ENCODE data around the gene PLCH2. TPM values are rescaled to one million over a fixed set of nuclear protein-coding genes. Genes with fewer than 3 reads are reported as not detected.

PLCH2 gene
- total RNA-seq, 2 donors from 2014 or later = 3.6 to 4.6 TPM

DNA sequence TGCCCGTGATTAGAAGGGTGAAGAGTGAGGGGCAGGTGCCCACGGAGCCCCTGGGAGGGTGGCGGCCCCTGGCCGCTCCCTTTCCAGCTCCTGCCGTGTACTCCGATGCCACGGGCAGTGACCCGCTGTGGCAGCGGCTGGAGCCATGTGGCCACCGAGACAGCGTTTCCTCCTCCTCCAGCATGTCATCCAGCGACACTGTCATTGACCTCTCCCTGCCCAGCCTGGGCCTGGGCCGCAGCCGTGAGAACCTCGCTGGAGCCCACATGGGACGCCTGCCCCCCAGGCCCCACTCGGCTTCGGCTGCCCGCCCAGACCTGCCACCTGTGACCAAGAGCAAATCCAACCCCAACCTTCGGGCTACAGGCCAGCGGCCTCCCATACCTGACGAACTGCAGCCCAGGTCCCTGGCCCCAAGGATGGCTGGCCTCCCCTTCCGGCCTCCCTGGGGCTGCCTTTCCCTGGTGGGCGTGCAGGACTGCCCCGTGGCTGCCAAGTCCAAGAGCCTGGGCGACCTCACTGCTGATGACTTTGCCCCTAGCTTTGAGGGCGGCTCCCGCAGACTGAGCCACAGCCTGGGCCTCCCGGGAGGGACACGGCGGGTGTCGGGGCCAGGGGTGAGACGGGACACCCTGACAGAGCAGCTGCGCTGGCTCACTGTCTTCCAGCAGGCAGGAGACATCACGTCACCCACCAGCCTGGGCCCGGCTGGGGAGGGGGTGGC is 28.3 kb downstream of the PLCH2 start:
- no peak for DNase-seq
- intact Hi-C loops (cut with DNase I, micrococcal nuclease) = no loop called here

GRCh38 chr1:2504949-2505272 is 28.8 kb downstream of the PLCH2 start:
- no peak for ATAC-seq
- DNase-seq = no peak
- intact Hi-C loops (cut with DNase I, micrococcal nuclease) = no loop called here

More for the DNA sequence above, 28.3 kb downstream of the PLCH2 start:
- ATAC-seq = no peak

DNA sequence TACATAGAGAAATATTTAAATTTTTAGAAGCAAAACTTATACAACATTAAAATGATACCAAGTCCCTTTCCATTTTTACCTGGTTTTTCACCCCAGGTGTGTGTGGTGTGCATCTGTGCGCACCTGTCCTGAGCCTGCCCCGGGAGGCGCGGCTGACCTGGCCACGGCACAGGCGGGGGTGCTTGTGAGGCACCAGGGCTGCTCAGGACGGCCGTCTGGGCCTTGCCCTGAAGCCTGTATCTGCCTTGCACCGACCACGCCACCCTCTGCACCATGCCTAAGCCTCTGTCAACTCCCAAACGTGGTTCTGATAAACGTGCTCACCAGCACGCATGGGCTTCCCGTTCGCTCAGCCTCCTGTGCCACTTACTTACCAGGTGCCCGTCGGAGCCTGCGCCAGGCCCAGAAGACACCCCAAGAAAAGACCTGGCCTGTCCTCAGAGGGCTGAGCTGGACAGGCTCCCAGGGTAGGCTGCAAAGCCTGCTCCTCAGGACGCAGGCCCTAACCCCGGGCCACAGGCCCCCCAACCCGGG is 29.4 kb downstream of the PLCH2 start:
- DNase-seq = no peak
- ATAC-seq = peak; percentile 27
- intact Hi-C loops (cut with DNase I, micrococcal nuclease) = no loop called here

DNA sequence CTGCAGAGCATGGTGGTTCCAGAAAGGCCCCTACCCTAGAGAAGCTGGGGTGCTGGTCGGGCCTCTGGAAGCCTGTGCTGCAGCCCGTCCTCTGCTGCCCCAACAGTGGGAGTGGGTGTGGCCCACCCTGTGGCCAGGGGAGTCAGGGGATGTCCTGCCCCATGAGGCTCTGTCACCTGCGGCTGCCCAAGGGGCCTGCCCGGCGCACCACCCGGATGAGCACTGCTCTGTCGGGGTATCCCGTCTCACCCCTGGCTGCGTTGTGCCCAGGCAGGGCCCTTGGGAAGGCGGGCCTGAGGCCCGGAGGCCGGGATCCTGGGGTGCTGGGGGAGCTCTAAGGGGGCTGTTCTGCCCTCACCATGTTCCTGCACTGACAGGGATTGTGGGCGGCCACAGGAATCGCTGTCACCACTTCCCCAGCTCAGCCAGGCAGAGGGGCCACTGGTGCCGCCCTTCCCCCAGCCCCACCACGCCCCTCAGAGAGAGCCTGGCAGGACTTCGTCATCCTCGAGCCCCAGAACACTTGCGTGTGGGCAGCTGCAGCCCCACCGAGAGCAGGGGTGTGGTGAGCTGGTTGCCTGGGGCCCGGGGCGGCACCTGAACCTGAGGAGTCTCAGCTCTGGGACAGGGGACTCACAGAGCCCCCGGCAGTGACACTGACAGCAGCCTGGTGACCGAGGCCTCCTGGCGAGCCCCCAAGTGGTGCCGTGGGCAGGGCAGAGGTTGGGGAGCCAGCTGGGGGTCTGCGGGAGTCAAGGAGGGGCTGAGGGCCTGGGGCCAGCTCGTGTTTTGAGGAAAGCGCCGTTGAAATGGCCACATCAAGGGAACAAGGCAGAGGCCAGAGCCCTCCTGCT is 30.1 kb downstream of the PLCH2 start:
- intact Hi-C loops (cut with DNase I, micrococcal nuclease) = no loop called here
- DNase-seq (no peak), ATAC-seq (peak; percentile 7)

DNA sequence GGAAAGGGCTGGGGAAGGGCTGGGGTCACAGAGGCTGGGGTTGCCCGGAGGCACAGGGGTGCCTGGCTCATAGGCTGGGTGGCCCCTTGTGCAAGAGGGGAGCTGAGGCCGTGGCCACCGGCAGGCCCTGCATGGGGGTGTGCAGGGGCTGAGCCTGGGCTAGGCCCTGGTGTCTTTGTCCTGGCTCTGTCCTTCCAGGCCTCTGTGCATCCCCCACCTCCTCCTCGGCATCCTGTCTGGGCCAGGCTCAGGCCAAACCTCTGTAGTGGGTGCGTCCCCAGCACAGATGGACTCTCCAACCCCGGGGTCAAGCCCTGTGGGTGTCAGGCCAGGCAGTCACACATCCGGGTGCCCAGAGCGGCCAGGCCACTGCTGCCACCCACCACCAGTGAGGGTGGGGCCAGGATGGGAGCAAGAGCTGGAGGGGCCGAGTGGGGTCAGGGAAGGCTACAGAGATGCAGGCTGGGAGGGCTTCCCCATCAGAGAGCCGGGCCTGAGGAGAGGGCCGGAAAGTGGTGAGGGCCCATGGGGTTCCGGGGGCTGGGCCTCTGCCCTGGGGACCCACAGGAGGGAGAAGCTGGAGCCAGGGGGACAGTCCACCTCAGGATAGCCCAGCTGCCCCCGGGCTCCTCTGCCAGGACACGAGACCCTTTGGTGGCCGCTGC is 30.9 kb downstream of the PLCH2 start:
- intact Hi-C loops (cut with DNase I, micrococcal nuclease) = no loop called here
- ATAC-seq (peak; percentile 15), DNase-seq (no peak)

DNA sequence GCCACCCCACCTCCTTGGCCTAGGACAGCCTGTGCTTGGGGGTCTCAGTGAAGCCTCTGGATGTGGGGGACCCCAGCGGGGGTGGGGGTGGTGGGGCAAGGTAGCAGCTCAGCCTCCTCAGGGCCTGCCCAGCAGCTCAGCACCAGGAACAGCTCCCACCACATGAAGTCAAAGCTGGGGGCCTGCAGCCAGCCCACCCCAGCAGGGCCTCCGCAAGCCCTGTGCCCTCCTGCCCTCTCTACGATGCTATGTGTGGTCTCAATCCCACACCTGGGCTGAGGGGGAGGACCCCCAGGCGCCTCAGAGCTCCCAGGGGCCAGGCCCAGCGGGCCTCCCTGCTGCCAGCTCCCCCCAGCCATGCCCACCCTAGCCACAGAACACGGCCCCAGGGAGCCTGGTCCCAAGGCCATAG is 31.7 kb downstream of the PLCH2 start:
- ATAC-seq (no peak), DNase-seq (no peak)
- intact Hi-C loops (cut with DNase I, micrococcal nuclease) = no loop called here

GRCh38 chr1:2508180-2508579 is 32.1 kb downstream of the PLCH2 start:
- intact Hi-C loops (cut with DNase I, micrococcal nuclease) = no loop called here
- DNase-seq (no peak), ATAC-seq (no peak)

GRCh38 chr1:2508751-2509150 is 32.7 kb downstream of the PLCH2 start:
- intact Hi-C loops (cut with DNase I, micrococcal nuclease) = no loop called here
- ATAC-seq (no peak), DNase-seq (no peak)

DNA sequence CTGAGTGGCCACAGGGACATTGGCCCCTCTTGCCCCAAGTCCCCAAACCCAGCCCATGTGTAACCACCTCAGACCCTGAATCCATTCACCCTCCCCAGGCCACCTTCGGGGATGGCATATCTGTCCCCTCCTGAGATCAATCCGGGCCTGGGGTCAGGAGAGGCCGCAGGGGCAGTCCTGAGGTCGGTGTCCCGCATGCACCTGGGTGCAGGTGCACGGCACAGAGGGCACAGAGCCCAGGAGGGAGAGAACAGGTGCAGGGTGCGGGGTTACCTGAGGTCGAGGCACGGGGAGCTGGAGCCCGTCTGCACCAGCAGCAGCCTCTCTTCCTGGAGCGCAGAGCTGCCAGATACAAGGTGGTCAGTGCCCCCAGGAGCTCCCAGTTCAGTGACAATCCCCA is 33.5 kb downstream of the PLCH2 start:
- DNase-seq (no peak), ATAC-seq (no peak)
- intact Hi-C loops (cut with DNase I, micrococcal nuclease) = no loop called here

DNA sequence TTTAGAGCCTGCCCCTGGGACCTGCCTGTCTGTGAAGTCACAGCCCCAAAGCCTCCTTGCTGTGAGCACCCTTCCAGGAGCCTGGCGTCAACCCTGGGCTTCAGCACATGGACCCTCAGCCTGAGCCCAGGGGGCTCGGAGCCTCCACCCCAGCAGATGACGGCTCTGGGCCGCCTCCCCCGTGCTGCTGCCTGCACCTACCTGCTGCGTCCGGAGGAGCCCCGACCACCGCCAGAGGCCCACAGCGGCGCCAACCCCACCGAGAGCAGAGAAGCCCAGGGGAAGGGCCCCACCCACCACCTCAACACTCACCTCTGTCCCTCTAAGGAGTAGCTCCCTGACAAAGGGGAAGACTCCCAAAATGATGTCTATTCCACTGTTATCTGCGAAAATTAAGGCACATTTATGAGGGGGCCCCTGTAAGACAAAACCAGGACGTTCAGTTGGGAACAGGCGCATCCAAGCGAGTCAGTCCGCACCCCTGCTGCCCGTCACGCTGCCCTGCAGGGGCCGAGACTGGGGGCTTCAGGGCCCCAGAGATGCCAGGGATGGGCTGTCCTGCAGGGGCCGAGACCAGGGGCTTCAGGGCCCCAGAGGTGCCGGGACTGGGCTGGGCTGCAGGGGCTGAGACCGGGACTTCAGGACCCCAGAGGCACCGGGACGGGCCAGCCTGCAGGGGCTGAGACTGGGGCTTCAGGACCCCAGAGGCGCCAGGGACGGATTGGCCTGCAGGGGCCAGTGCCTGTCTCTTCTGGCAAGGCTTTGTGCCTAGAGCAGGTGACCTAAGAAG is 34.5 kb downstream of the PLCH2 start:
- no peak for DNase-seq
- ATAC-seq = no peak
- intact Hi-C loops (cut with DNase I, micrococcal nuclease) = no loop called here

DNA sequence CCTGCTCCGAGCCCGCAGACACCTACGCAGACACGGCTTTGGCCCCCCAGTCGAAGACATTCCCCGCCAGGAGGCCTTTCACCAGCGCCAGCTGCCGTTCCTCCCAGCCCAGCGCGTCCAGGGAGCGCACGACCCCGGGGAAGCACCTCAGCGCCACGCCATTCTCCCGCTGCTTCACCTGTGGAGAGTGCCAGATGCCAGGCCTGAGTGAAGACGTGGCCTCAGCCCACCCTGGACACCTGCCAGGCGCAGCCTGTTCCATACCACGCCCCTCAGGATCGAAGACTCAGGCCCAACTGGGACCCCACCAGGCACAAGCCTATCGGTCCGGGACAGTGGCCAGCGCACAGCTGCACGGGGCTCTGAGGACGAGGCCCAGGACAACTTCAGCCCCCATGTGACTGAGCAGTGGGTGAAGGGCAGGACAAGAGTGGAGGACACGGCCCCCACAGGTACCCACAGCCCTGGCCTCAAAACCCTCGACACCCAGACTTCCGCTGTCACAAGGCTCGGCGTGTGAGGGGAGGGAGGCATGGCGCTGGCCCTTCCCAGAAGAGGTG is 36.9 kb downstream of the PLCH2 start:
- no peak for ATAC-seq
- intact Hi-C loops (cut with DNase I, micrococcal nuclease) = no loop called here
- DNase-seq = no peak

GRCh38 chr1:2513939-2514652 is 38.0 kb downstream of the PLCH2 start:
- ATAC-seq = no peak
- DNase-seq = no peak
- intact Hi-C loops (cut with DNase I, micrococcal nuclease) = no loop called here

GRCh38 chr1:2514863-2515762 is 39.0 kb downstream of the PLCH2 start:
- intact Hi-C loops (cut with DNase I, micrococcal nuclease) = no loop called here
- DNase-seq = no peak
- no peak for ATAC-seq

DNA sequence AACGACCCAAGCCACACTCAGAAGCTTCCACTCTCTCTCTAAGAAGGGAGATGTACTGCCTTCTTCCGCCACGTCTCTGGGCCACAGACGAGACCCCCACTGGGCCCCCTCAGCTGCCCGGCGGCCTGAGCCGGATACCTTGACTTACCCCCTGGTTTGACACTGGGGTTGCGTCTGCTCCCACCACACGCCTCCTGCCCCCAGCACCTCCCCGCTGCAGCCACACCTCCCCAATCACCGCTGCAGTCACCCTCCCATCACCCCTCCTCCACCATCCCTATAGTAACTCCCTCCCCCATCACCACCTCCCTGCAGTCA is 39.6 kb downstream of the PLCH2 start:
- no peak for ATAC-seq
- intact Hi-C loops (cut with DNase I, micrococcal nuclease) = no loop called here
- no peak for DNase-seq

DNA sequence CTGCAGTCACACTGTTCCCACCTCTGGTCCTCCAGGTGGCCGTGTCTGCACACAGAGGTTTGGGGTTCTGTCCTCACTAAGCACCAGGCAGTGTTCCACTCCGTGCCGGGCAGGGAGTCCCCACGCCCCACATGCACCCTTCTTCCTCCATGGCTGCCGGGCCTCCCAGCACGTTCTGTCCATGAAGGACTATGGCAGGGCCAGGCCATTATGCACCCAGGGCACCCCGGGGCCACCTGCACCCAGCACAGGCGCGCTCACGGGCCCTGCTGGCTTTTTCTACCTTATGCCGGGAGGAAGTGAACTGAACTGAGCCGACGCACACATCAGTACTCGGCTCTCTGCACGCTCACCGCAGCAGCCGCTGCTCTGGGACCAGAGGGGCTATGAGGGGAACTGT is 40.0 kb downstream of the PLCH2 start:
- ATAC-seq = no peak
- intact Hi-C loops (cut with DNase I, micrococcal nuclease) = no loop called here
- DNase-seq = no peak

GRCh38 chr1:2516946-2517345 is 40.9 kb downstream of the PLCH2 start:
- intact Hi-C loops (cut with DNase I, micrococcal nuclease) = no loop called here
- DNase-seq (no peak), ATAC-seq (no peak)

DNA sequence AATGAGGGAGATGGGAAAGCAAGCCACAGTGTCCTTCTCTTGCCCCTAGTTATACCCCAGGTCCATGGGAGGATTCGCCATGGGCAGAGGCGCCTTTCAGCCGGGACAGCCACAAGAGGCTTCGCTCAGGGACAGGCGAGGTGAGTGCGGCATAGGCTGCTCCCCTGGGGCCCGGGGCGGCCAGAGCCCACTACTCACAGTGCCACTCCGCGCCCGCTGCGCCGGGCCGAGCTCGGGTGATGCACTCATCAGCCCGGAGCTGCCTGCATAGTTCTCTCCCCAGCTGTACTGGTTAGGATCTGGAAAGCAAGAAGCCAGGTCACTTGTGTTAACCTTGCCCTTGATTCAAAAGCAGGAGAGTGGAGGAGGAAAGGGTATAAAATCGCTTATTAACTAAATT is 41.9 kb downstream of the PLCH2 start:
- intact Hi-C loops (cut with DNase I, micrococcal nuclease) = no loop called here
- DNase-seq = no peak
- no peak for ATAC-seq

Data from left colon (tissue), 2 donors.